Activated B cell treated with CpG ODN at 0.5 μM for 24 hours (primary cell): Measurements from ENCODE around the gene KLHL35. TPM values are rescaled to one million over a fixed set of nuclear protein-coding genes. Genes with fewer than 3 reads are reported as not detected.

Source experiments
- ATAC-seq: fragments of 200-7000 bp; cut with Tn5 transposase; one replicate; pipeline ENCODE4 v1.10.0; 2021; ENCODE audit warnings: low read depth, mild to moderate bottlenecking, moderate library complexity
- CTCF ChIA-PET: fragments of 350-600 bp; sonication (Branson Sonifier 250); formaldehyde crosslinking; loops from one replicate; lab custom pipeline; 2021; ENCODE audit warnings: antibody characterized with exemption; lab: Charles Lee
- POLR2A ChIA-PET: fragments of 350-600 bp; sonication (Branson Sonifier 250); formaldehyde crosslinking; loops from one replicate; lab custom pipeline; 2021; ENCODE audit warnings: antibody characterized with exemption; lab: Charles Lee
- DNase-seq: peaks from one replicate; pipeline ENCODE4 v3.0.0; 2022
- H3K27ac Mint-ChIP-seq: one replicate; pipeline ENCODE4 v1.8.0; 2020; ENCODE audit warnings: mixed read lengths
- H3K27me3 Mint-ChIP-seq: one replicate; pipeline ENCODE4 v1.8.0; 2021; ENCODE audit warnings: mixed read lengths
- H3K36me3 Mint-ChIP-seq: one replicate; pipeline ENCODE4 v1.8.0; 2021; ENCODE audit warnings: low read depth, mixed read lengths
- H3K4me1 Mint-ChIP-seq: one replicate; pipeline ENCODE4 v1.8.0; 2021; ENCODE audit warnings: mixed read lengths
- H3K4me3 Mint-ChIP-seq: one replicate; pipeline ENCODE4 v1.8.0; 2020; ENCODE audit warnings: mild to moderate bottlenecking, mixed read lengths
- H3K9me3 Mint-ChIP-seq: one replicate; pipeline ENCODE4 v1.8.0; 2020; ENCODE audit warnings: mixed read lengths
- CTCF ChIP-seq: fragments of 200-600 bp; IDR thresholded peaks from one replicate; pipeline ENCODE4 v1.8.0; 2022; ENCODE audit warnings: antibody characterized with exemption, mild to moderate bottlenecking
- intact Hi-C: fragments of 100-400 bp; cut with micrococcal nuclease; formaldehyde crosslinking; loops from one replicate; pipeline ENCODE4 v1.15.1; 2024
- total RNA-seq: library from RNA; stranded (reverse); gene quantifications from 2 replicates; pipeline ENCODE4 v1.2.3, GENCODE V29; 2022

Gene KLHL35
- total RNA-seq, 1 donor from 2014 or later: 0.11 TPM

GRCh38 chr11:75423721-75424120, 9.3 kb downstream of the KLHL35 start:
- peaks cover 5% of the 10 kb centered on the region for H3K27me3 Mint-ChIP-seq
- intact Hi-C loops: no loop called here
- no peak overlapping the region for H3K4me3 Mint-ChIP-seq
- ChIA-PET CTCF (no interaction called here), POLR2A (interaction anchor here (0.7 kb wide), 1 partner anchor 8 kb away, joined by 5 read pairs; no protein-coding TSS in a partner anchor)
- H3K9me3 Mint-ChIP-seq: no peaks in the 10 kb centered on the region
- peaks cover 6% of the 10 kb centered on the region for H3K36me3 Mint-ChIP-seq
- ATAC-seq (no peak), DNase-seq (no peak)
- no peak for TF ChIP-seq CTCF
- no peak overlapping the region for H3K27ac Mint-ChIP-seq
- H3K4me1 Mint-ChIP-seq: peaks cover 11% of the 10 kb centered on the region

- DNase-seq (no peak), ATAC-seq (no peak)
- Mint-ChIP-seq H3K36me3 (peaks cover 6% of the 10 kb centered on the region), H3K9me3 (no peaks in the 10 kb centered on the region), H3K27me3 (peaks cover 2% of the 10 kb centered on the region), H3K4me3 (no peak overlapping the region), H3K4me1 (no peaks in the 10 kb centered on the region), H3K27ac (no peak overlapping the region)
- ChIA-PET CTCF (no interaction called here), POLR2A (no interaction called here)
- intact Hi-C loops: no loop called here
- TF ChIP-seq CTCF: no peak
Measured at GRCh38 chr11:75422248-75423231, 10.5 kb downstream of the KLHL35 start.

- TF ChIP-seq CTCF: no peak
- ATAC-seq (no peak), DNase-seq (no peak)
- intact Hi-C loops: no loop called here
- ChIA-PET CTCF (no interaction called here), POLR2A (no interaction called here)
- no peak overlapping the region for H3K4me3 Mint-ChIP-seq
- H3K9me3 Mint-ChIP-seq: no peaks in the 10 kb centered on the region
- H3K36me3 Mint-ChIP-seq: peaks cover 8% of the 10 kb centered on the region
- no peak overlapping the region for H3K27ac Mint-ChIP-seq
- H3K4me1 Mint-ChIP-seq: no peaks in the 10 kb centered on the region
- no peaks in the 10 kb centered on the region for H3K27me3 Mint-ChIP-seq
Measured at GRCh38 chr11:75421902-75422247, 11.1 kb downstream of the KLHL35 start.

- peaks cover 11% of the 10 kb centered on the region for H3K36me3 Mint-ChIP-seq
- H3K4me1 Mint-ChIP-seq: no peaks in the 10 kb centered on the region
- H3K27ac Mint-ChIP-seq: no peak overlapping the region
- H3K4me3 Mint-ChIP-seq: no peak overlapping the region
- no peaks in the 10 kb centered on the region for H3K9me3 Mint-ChIP-seq
- ChIA-PET CTCF (no interaction called here), POLR2A (no interaction called here)
- intact Hi-C loops: no loop called here
- no peak for TF ChIP-seq CTCF
- H3K27me3 Mint-ChIP-seq: no peaks in the 10 kb centered on the region
- ATAC-seq (no peak), DNase-seq (no peak)
Measured at GRCh38 chr11:75421035-75421602, 11.9 kb downstream of the KLHL35 start.
